HepG2 (cell line): Measurements from ENCODE around the gene TBC1D22A. TPM values are rescaled to one million over a fixed set of nuclear protein-coding genes. Genes with fewer than 3 reads are reported as not detected.
A peak's percentile ranks its signal among the peaks of the same experiment; 100 is the strongest.

Source experiments
- ATF1 ChIP-seq: IDR thresholded peaks from 2 replicates; pipeline ENCODE4 v1.6.1; 2016; ENCODE audit warnings: mild to moderate bottlenecking, control low read depth
- ELF1 ChIP-seq: sonication (generic); formaldehyde crosslinking; IDR thresholded peaks from 2 replicates; pipeline ENCODE4 v1.4.0; 2020; ENCODE audit warnings: missing genetic modification reagents
- EP300 ChIP-seq, 3 experiments: sonication (generic) in 1 of 3; formaldehyde crosslinking in 1 of 3; IDR thresholded peaks; 2 replicates each; pipeline versions ENCODE4 v1.5.1 to v1.6.1; 2011 to 2020; ENCODE audit warnings: low read depth in 2 of 3, low read length in 2 of 3, borderline replicate concordance in 1 of 3, improper control_type of control experiment in 1 of 3, mild to moderate bottlenecking in 1 of 3, missing genetic modification reagents in 1 of 3, moderate library complexity in 1 of 3
- FUBP1 ChIP-seq: sonication (generic); formaldehyde crosslinking; IDR thresholded peaks from 2 replicates; pipeline ENCODE4 v1.5.1; 2020; ENCODE audit warnings: missing genetic modification reagents, mild to moderate bottlenecking, borderline replicate concordance
- GABPB1 ChIP-seq: IDR thresholded peaks from 2 replicates; pipeline ENCODE4 v1.6.1; 2016; ENCODE audit warnings: mild to moderate bottlenecking, missing genetic modification reagents, moderate library complexity, missing compliant biosample characterization
- HNRNPH1 ChIP-seq: fragments of 200-400 bp; formaldehyde crosslinking; optimal IDR thresholded peaks from 2 replicates; pipeline ENCODE3; 2017; ENCODE audit warnings: mild to moderate bottlenecking, low read depth, low read length
- MEF2D ChIP-seq: sonication (generic); formaldehyde crosslinking; IDR thresholded peaks from 2 replicates; pipeline ENCODE4 v1.5.1; 2020; ENCODE audit warnings: mild to moderate bottlenecking, missing genetic modification reagents
- MIXL1 ChIP-seq: IDR thresholded peaks from 2 replicates; pipeline ENCODE4 v1.6.1; 2016
- RCOR2 ChIP-seq: IDR thresholded peaks from 2 replicates; pipeline ENCODE4 v1.6.1; 2016; ENCODE audit warnings: missing biosample characterization, missing genetic modification reagents
- REL ChIP-seq: sonication (generic); formaldehyde crosslinking; conservative IDR thresholded peaks from 2 replicates; pipeline ENCODE4 v1.8.0; 2022; ENCODE audit warnings: mild to moderate bottlenecking, missing genetic modification reagents, moderate library complexity
- THAP11 ChIP-seq: IDR thresholded peaks from 2 replicates; pipeline ENCODE4 v1.6.1; 2016; ENCODE audit warnings: missing biosample characterization, missing genetic modification reagents
- YEATS4 ChIP-seq: sonication (generic); formaldehyde crosslinking; IDR thresholded peaks from 2 replicates; pipeline ENCODE4 v1.4.0; 2020; ENCODE audit warnings: missing genetic modification reagents, borderline replicate concordance
- ZBTB1 ChIP-seq: sonication (generic); formaldehyde crosslinking; IDR thresholded peaks from 2 replicates; pipeline ENCODE4 v1.4.0; 2020; ENCODE audit warnings: missing genetic modification reagents, borderline replicate concordance
- ZMYM3 ChIP-seq: sonication (generic); formaldehyde crosslinking; IDR thresholded peaks from 2 replicates; pipeline ENCODE4 v1.5.1; 2020; ENCODE audit warnings: mild to moderate bottlenecking, missing genetic modification reagents
- ZNF232 ChIP-seq: sonication (generic); formaldehyde crosslinking; IDR thresholded peaks from 2 replicates; pipeline ENCODE4 v1.4.0; 2020; ENCODE audit warnings: missing genetic modification reagents, borderline replicate concordance
- ZNF605 ChIP-seq: sonication (generic); formaldehyde crosslinking; IDR thresholded peaks from 2 replicates; pipeline ENCODE4 v1.8.0; 2022; ENCODE audit warnings: mild to moderate bottlenecking, missing genetic modification reagents
- polyA plus RNA-seq, 8 experiments: library from polyadenylated mRNA; depleted of rRNA in 3 of 8; stranded (reverse) in 7 of 8; unstranded in 1 of 8; fragments of >200 nt; fragmentation: Illumina TruSeq in 4 of 8; extraction: Trizol in 4 of 8; gene quantifications; 2 replicates each; pipeline versions ENCODE4 v1.2.1 to v1.2.3, GENCODE V29; 2011 to 2016; ENCODE audit warnings: low read depth in 4 of 8, missing spikeins in 1 of 8, mixed read lengths in 1 of 8; ENCODE audit not compliant: insufficient read depth in 1 of 8
- total RNA-seq, 5 experiments: library from RNA; depleted of rRNA; stranded (reverse); fragments of >200 nt; fragmentation: Illumina TruSeq; extraction: Trizol; gene quantifications; 2 replicates each; pipeline ENCODE4 v1.2.3, GENCODE V29; 2016; ENCODE audit warnings: low read depth in 1 of 5
- TF ChIP-seq, protein P1 (sequence below): IDR thresholded peaks from 2 replicates; pipeline ENCODE4 v1.6.1; 2016; ENCODE audit warnings: mild to moderate bottlenecking
- TF ChIP-seq, protein P2 (sequence below): sonication (generic); formaldehyde crosslinking; conservative IDR thresholded peaks from 2 replicates; pipeline ENCODE4 v1.4.0; 2020; ENCODE audit warnings: missing genetic modification reagents
- TF ChIP-seq, protein P3 (sequence below): sonication (generic); formaldehyde crosslinking; IDR thresholded peaks from 2 replicates; pipeline ENCODE4 v1.4.0; 2020; ENCODE audit warnings: mild to moderate bottlenecking, missing genetic modification reagents

TBC1D22A gene
- total and polyA plus RNA-seq, 2 of the 13 experiments (the other 11 are each of a cell fraction or from before 2014, with no cell fraction given) = 17.3 to 18.0 TPM

GRCh38 chr22:46815132-46815531, 52.7 kb downstream of the TBC1D22A start (continued):
- TF ChIP-seq, protein P1, sequence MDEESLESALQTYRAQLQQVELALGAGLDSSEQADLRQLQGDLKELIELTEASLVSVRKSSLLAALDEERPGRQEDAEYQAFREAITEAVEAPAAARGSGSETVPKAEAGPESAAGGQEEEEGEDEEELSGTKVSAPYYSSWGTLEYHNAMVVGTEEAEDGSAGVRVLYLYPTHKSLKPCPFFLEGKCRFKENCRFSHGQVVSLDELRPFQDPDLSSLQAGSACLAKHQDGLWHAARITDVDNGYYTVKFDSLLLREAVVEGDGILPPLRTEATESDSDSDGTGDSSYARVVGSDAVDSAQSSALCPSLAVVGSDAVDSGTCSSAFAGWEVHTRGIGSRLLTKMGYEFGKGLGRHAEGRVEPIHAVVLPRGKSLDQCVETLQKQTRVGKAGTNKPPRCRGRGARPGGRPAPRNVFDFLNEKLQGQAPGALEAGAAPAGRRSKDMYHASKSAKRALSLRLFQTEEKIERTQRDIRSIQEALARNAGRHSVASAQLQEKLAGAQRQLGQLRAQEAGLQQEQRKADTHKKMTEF (CRISPR knock-in tag) = no peak
- TF ChIP-seq ELF1 (CRISPR knock-in tag) (no peak), GABPB1 (CRISPR knock-in tag) (no peak), ZNF605 (CRISPR knock-in tag) (no peak), ZNF232 (0 out of 2 replicates have a peak, but pooled peaks have one; percentile 24), REL (no peak), THAP11 (CRISPR knock-in tag) (no peak), HNRNPH1 (no peak), MIXL1 (CRISPR knock-in tag) (no peak), FUBP1 (no peak), EP300 (IDR thresholded peaks at IDR 0.05; ENCODE audit: low read depth in 2 of 2, low read length in 2 of 2) (0 out of 4 replicates have a peak, but pooled peaks of 1 of the 2 experiments have one; percentile 35), EP300 (CRISPR knock-in tag; IDR thresholded peaks at IDR 0.05; ENCODE audit: borderline replicate concordance) (no peak), ZBTB1 (no peak), ATF1 (no peak), RCOR2 (peak; percentile 46; the same call in 1 of the 2 replicates), ZMYM3 (CRISPR knock-in tag) (peak; percentile 96), YEATS4 (CRISPR knock-in tag) (no peak), MEF2D (0 out of 2 replicates have a peak, but pooled peaks have one; percentile 53)
- TF ChIP-seq, protein P2, sequence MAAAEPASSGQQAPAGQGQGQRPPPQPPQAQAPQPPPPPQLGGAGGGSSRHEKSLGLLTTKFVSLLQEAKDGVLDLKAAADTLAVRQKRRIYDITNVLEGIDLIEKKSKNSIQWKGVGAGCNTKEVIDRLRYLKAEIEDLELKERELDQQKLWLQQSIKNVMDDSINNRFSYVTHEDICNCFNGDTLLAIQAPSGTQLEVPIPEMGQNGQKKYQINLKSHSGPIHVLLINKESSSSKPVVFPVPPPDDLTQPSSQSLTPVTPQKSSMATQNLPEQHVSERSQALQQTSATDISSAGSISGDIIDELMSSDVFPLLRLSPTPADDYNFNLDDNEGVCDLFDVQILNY (CRISPR knock-in tag) = no peak
- TF ChIP-seq, protein P3, sequence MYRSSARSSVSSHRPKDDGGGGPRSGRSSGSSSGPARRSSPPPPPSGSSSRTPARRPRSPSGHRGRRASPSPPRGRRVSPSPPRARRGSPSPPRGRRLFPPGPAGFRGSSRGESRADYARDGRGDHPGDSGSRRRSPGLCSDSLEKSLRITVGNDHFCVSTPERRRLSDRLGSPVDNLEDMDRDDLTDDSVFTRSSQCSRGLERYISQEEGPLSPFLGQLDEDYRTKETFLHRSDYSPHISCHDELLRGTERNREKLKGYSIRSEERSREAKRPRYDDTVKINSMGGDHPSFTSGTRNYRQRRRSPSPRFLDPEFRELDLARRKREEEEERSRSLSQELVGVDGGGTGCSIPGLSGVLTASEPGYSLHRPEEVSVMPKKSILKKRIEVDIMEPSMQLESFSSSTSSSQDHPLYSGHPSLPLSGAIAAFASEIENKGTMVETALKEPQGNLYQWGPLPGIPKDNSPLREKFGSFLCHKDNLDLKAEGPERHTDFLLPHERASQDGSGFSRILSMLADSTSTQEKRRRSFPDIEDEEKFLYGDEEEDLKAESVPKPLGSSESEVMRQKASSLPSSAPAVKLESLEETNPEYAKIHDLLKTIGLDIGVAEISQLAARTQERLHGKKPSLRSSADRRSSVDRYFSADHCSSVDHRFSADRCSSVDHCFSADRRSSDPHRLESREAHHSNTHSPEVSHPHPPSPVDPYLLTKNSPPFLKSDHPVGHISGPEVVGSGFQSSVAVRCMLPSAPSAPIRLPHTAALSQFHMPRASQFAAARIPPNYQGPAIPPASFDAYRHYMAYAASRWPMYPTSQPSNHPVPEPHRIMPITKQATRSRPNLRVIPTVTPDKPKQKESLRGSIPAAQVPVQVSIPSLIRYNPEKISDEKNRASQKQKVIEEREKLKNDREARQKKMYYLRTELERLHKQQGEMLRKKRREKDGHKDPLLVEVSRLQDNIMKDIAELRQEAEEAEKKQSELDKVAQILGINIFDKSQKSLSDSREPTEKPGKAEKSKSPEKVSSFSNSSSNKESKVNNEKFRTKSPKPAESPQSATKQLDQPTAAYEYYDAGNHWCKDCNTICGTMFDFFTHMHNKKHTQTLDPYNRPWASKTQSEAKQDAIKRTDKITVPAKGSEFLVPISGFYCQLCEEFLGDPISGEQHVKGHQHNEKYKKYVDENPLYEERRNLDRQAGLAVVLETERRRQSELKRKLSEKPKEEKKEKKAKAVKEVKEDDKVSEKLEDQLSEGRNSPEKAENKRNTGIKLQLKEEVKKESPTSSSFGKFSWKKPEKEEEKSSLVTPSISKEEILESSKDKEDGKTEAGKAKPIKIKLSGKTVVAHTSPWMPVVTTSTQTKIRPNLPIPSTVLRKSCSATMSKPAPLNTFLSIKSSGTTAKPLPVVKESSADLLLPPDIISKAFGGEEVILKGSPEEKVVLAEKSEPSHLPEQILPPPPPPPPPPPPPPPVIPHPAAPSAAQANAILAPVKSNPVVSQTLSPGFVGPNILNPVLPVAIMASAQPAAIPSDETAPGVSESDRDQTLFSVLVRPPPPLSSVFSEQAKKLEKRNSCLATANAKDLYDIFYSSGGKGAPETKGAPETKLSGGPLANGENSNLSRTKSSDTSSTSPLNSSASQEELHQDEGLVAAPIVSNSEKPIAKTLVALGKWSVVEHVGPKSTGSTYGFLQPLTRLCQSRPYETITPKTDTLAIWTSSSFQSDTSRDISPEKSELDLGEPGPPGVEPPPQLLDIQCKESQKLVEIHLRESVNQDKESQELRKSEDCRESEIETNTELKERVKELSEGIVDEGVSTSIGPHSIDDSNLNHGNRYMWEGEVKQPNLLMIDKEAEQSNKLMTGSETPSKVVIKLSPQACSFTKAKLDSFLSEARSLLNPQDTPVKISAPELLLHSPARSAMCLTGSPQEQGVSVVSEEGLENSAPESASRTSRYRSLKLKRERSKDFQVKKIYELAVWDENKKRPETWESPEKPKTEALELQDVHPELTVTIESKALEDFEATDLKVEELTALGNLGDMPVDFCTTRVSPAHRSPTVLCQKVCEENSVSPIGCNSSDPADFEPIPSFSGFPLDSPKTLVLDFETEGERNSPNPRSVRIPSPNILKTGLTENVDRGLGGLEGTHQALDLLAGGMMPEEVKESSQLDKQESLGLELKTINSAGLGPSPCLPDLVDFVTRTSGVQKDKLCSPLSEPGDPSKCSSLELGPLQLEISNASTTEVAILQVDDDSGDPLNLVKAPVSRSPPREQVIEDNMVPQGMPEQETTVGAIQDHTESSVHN (CRISPR knock-in tag) = no peak
